ENCODE data around the gene CLEC12A.

GRCh38 chr12:10001171-10001776 lies 30.1 kb downstream of the CLEC12A start:
- TF ChIP-seq POLR2AphosphoS5 (IDR thresholded peaks at IDR 0.05; ENCODE audit: low read depth, low read length): no peak
- no peak for TF ChIP-seq SPI1 (IDR thresholded peaks at IDR 0.05; ENCODE audit: low read depth, low read length)
- no peak for TF ChIP-seq POLR2A (IDR thresholded peaks at IDR 0.05; ENCODE audit: low read depth, low read length)
- no peak for TF ChIP-seq PAX5 (IDR thresholded peaks at IDR 0.05; ENCODE audit: insufficient read depth, low read length, severe bottlenecking)
- no peak for TF ChIP-seq TAF1 (IDR thresholded peaks at IDR 0.05; ENCODE audit: low read depth, low read length)
- TF ChIP-seq POU2F2 (IDR thresholded peaks at IDR 0.05; ENCODE audit: low read depth, low read length): no peak
